HFF-Myc (cell line): Measurements from ENCODE around the gene C1QTNF6.

Experiments used
- DNase-seq: peaks from one replicate; pipeline ENCODE4 v3.0.0-alpha.2; 2011; ENCODE audit warnings: low read depth; ENCODE audit errors: extremely low read depth
- H3K4me3 ChIP-seq: replicated peaks from 2 replicates; pipeline ENCODE4 v1.5.1; 2011; ENCODE audit warnings: low read depth, mild to moderate bottlenecking, control low read depth, low read length
- TF ChIP-seq, protein P1 (sequence below): IDR thresholded peaks from 2 replicates; pipeline ENCODE4 v1.5.1; 2012; ENCODE audit warnings: mild to moderate bottlenecking, low read depth, low read length, control low read depth; ENCODE audit errors: missing control alignments

C1QTNF6 gene

DNA sequence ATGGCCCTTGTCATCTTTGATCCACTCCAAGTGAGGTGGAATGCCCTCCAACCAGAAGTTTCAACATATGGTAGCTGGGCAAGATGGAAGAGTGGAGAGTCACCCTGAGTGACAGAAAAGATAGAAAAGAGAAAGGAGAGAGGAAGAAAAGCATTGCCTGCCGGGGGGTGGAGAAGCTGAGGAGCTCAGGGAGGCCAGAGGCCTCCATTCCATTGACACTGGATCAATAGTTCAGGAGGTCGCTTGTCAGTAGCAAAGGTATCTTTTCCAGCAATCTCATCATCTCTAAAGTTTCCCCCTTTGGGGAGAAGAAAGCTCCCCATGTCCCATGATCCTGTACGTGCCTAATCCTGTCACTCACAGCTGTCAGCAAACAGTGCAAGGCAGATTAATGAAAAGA, 6.7 kb upstream of the C1QTNF6 start:
- no peak for DNase-seq
- TF ChIP-seq, protein P1, sequence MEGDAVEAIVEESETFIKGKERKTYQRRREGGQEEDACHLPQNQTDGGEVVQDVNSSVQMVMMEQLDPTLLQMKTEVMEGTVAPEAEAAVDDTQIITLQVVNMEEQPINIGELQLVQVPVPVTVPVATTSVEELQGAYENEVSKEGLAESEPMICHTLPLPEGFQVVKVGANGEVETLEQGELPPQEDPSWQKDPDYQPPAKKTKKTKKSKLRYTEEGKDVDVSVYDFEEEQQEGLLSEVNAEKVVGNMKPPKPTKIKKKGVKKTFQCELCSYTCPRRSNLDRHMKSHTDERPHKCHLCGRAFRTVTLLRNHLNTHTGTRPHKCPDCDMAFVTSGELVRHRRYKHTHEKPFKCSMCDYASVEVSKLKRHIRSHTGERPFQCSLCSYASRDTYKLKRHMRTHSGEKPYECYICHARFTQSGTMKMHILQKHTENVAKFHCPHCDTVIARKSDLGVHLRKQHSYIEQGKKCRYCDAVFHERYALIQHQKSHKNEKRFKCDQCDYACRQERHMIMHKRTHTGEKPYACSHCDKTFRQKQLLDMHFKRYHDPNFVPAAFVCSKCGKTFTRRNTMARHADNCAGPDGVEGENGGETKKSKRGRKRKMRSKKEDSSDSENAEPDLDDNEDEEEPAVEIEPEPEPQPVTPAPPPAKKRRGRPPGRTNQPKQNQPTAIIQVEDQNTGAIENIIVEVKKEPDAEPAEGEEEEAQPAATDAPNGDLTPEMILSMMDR: no peak

DNA sequence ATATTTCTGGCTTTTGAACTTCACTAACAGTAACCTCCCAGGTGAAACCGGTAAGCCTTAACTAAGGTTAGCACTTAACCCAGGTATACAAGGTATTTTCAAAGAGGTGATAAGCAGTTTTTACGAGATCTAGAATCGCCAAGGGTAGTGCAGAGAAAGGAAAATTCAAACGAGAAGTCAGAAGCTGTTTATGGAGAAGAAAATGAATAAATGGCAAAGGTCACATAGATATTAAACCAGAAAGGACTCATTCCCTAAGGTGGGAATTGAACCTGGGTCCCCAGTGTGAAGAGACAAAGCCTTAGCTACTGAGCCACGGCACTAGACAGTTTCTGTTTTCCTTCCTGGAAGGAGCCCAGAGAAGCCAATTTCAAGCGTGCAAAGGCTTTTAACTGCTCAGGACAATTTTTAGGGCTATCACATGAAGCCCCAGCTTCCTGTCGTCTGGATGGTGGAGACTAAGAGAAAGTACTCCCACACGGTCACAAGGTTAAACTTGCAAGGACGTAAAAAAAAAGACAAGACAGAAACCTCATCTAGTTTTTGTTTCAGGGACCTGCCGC, 5.7 kb upstream of the C1QTNF6 start:
- TF ChIP-seq, protein P1: no peak

More for the DNA sequence above, 6.7 kb upstream of the C1QTNF6 start:
- no peak overlapping the region for H3K4me3 ChIP-seq

DNA sequence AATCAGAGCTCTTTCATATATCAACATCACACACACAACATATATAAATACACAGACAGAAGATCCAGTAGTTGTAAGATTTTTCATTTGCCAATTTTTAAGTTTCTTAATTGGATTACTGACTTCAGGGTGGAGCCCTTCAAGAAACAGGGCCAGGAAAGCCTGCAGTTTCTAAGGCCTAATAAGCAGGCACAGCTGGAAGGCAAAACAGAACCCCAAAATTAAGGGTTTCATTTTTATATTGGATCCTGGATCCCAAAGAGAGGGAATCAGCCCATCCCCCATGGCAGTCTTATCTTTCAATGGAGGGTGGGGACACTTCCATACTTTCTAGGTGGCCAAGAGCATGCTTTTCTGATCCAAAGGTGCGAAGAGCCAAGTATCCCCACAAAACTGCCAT, 4.7 kb upstream of the C1QTNF6 start:
- TF ChIP-seq, protein P1: no peak
- no peak overlapping the region for H3K4me3 ChIP-seq
- DNase-seq: no peak

More for the DNA sequence above, 5.7 kb upstream of the C1QTNF6 start:
- H3K4me3 ChIP-seq: no peak overlapping the region
- DNase-seq: no peak

GRCh38 chr22:37192204-37192603, 4.2 kb upstream of the C1QTNF6 start:
- H3K4me3 ChIP-seq: no peak overlapping the region
- TF ChIP-seq, protein P1: no peak
- DNase-seq: no peak

DNA sequence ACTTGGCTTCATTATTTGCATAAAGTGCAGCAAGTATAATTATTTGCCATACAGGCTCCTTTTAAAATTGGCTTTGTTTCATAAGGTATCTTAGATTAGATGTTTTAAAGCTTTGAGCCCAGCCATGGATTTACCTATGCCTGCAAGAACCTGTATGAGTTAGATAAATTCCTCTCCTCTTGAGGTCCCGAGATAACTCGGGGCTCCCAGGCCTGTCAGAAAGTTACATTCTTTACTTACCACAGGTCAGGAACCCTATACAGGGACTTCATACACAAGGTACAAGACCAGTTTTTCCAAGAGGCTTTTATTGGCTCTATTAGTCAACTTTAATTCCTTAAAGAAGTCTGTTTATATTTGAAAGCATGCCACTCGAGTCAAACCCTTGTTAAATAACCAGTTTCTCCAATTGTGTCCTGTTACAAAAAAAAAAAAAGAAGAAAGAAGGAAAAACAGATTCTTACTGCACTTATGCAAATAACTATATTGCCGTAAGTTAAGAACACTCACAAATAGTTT, 2.3 kb upstream of the C1QTNF6 start:
- TF ChIP-seq, protein P1: no peak
- no peak overlapping the region for H3K4me3 ChIP-seq
- no peak for DNase-seq

GRCh38 chr22:37188901-37189466, 937 bp upstream of the C1QTNF6 start:
- H3K4me3 ChIP-seq: no peak overlapping the region
- no peak for DNase-seq
- TF ChIP-seq, protein P1: no peak
